Transverse colon (tissue), 4 donors: ENCODE results near the gene DIRAS2.

Experiments used
- EP300 ChIP-seq: sonication (generic); formaldehyde crosslinking; IDR thresholded peaks from one replicate; pipeline ENCODE4 v1.6.1; 2017; ENCODE audit warnings: antibody characterized with exemption, low read depth
- POLR2A ChIP-seq: fragments of 450-650 bp; IDR thresholded peaks from one replicate; pipeline ENCODE4 v1.6.1; 2016; ENCODE audit warnings: antibody characterized with exemption, mild to moderate bottlenecking, moderate library complexity
- POLR2AphosphoS5 ChIP-seq, 3 donors: sonication (generic); formaldehyde crosslinking; IDR thresholded peaks; one replicate each; pipeline ENCODE4 v1.6.1; 2016; ENCODE audit warnings: antibody characterized with exemption in 3 of 3
- TF ChIP-seq, protein P1 (sequence below), 5 experiments: fragments of 200-600 bp in 3 of 5; fragments of 450-650 bp in 2 of 5; sonication (generic) in 3 of 5; IDR thresholded peaks; 1 replicate in 2 of 5; 2 replicates in 3 of 5; pipeline ENCODE4 v1.5.1; 2016 to 2017; ENCODE audit warnings: antibody characterized with exemption in 5 of 5, inconsistent platforms in 3 of 5, mild to moderate bottlenecking in 2 of 5, moderate library complexity in 1 of 5

DNA sequence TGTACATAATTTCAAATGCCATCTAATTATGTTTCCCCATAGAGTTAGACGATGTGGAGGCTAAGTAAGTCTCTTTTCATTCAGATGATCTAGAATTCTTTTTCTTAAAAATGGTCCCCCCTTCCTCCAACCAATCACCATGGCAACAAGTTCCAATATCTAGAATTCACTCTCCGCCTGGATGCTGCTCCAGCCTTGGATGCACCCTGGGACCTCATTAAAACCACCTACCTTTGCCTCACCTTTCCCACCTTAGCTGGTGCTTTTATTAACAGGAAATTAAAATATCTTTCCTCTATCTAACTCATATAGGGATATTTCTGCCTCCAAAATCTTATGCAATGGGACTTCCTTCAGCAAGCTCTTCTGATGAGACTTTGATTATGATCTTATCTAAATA, 49.0 kb downstream of the DIRAS2 start:
- TF ChIP-seq, protein P1, sequence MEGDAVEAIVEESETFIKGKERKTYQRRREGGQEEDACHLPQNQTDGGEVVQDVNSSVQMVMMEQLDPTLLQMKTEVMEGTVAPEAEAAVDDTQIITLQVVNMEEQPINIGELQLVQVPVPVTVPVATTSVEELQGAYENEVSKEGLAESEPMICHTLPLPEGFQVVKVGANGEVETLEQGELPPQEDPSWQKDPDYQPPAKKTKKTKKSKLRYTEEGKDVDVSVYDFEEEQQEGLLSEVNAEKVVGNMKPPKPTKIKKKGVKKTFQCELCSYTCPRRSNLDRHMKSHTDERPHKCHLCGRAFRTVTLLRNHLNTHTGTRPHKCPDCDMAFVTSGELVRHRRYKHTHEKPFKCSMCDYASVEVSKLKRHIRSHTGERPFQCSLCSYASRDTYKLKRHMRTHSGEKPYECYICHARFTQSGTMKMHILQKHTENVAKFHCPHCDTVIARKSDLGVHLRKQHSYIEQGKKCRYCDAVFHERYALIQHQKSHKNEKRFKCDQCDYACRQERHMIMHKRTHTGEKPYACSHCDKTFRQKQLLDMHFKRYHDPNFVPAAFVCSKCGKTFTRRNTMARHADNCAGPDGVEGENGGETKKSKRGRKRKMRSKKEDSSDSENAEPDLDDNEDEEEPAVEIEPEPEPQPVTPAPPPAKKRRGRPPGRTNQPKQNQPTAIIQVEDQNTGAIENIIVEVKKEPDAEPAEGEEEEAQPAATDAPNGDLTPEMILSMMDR (IDR thresholded peaks at IDR 0.05), result no peak
- TF ChIP-seq POLR2A (no peak), POLR2AphosphoS5 (IDR thresholded peaks at IDR 0.05) (no peak), EP300 (no peak)
